Activated naive CD4-positive, alpha-beta T cell treated with anti-CD3 and anti-CD28 coated beads, Interleukin-2, amount 50 U/mL, for 16 hours (primary cell): ENCODE measurements around the gene APOO.

Source experiments
- DNase-seq: peaks from one replicate; pipeline ENCODE4 v3.0.0-alpha.2; 2020

APOO gene

DNA sequence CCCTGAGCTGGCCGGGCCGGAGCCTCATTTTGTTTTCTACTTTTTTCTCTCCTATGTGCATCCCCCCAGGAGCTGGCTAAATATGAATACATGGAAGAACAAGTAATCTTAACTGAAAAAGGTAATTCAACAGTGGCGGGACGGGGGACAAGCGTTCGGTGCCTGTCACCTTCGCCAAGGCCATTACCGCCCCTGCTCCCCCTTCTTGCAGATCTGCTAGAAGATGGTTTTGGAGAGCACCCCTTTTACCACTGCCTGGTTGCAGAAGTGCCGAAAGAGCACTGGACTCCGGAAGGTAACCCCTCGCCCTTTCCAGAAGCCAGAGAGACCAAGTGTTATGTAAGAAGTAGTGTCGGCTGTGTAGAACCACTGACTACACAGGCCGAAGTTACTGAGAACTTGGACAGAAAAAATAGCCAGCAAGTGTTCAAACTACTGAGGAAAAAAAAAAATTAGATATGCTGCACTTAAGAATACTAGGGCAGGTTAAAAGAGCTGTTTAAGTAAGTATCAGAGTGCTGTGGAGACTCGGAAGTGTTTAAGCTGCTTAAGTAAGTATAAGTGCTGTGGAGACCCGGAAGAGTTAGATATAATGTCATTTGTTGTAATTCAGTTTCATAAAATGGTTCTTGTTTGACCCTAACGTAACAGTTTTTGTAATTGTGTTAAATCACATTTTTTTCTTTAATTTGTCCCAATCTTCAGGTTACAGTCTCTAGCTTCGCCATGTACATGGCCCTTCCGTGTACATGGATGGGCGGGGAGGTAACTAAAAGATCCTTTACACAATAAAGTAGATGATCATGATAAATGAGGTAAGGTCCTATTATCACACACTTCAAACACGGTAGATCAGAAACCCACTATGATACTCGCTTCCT, 123.9 kb downstream of the APOO start:
- DNase-seq: no peak
